GM21390 (cell line): ENCODE measurements around the gene PRKCZ.

Source experiments
- ATAC-seq: cut with Tn5 transposase; IDR thresholded peaks from one replicate; pipeline ENCODE4 v1.9.1; 2021; ENCODE audit not compliant: unreplicated experiment

The PRKCZ gene

GRCh38 chr1:2202843-2203601 lies 152.8 kb downstream of the PRKCZ start:
- no peak for ATAC-seq

DNA sequence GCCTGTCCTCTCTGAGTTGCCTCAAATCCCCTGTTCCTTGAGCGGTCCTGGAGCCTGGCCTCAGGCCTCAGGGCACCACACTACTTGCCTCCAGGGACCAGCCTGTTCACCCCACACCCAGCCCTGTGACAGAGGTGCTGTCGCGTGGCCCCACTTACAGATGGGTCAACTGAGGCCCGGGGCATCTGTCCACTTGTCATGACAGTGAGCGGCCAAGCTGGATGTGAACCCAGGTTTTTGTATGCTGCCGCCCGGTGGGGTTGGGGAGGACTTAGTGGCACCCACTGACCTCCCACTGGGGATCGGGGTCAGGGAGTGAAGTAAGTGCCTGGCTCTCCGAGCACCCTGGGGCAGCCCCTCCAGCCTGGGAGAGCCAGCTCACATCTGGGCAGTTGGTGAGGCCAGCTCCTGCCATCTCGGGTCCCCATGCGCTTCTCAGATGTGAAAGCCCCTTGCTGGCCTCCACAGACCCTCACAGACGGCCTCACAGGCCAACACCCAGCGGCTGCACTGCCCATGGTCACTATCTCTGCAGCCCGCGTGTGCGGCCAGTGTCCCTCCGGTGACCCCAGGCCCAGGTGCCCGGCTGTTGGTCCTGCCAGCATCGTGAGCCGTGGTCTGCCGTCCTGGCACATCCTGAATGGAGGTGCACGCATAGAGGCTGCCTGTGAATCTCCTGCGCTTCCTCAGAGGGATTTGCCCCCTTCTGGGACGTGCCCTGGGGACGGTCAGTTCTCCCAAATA lies 153.6 kb downstream of the PRKCZ start:
- no peak for ATAC-seq

DNA sequence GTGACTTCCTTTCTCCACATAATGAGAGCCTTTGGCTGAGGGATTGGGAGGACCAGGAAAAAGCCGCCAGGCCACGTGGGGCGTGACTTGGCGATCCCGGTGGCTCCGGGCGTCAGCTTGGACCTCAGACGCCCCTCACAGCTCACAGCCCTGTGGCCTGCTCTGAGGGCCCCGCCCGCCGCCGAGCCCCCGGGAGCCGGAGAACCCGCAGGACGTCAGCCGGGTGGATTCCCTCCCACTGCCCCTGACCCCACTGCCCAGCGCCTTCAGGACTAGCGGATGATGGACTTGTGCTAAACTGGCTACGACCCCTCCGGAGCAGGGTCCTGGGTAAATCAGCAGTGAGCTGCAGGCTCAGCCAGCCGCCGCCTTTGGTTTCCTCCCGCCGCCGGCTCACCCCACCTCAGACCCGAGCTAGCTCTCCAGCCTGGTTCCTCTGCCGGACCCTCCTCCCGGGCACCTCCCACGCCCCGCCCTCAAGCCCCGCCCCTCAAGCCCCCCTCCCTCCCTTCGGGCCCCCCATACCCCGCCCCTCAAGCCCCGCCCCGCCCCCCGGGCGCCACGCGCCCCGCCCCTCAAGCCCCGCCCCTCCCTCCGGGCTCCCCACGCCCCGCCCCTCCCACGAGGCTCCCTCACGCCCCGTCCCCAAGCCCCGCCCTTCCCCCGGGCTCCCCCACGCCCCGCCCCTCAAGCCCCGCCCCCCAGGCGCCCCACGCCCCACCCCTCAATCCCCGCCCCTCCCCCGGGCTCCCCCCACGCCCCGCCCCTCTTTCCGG lies 154.4 kb downstream of the PRKCZ start:
- ATAC-seq, result no peak

GRCh38 chr1:2205191-2205952 lies 155.2 kb downstream of the PRKCZ start:
- peak; percentile 71 for ATAC-seq

GRCh38 chr1:2206813-2207487 lies 156.7 kb downstream of the PRKCZ start:
- no peak for ATAC-seq

DNA sequence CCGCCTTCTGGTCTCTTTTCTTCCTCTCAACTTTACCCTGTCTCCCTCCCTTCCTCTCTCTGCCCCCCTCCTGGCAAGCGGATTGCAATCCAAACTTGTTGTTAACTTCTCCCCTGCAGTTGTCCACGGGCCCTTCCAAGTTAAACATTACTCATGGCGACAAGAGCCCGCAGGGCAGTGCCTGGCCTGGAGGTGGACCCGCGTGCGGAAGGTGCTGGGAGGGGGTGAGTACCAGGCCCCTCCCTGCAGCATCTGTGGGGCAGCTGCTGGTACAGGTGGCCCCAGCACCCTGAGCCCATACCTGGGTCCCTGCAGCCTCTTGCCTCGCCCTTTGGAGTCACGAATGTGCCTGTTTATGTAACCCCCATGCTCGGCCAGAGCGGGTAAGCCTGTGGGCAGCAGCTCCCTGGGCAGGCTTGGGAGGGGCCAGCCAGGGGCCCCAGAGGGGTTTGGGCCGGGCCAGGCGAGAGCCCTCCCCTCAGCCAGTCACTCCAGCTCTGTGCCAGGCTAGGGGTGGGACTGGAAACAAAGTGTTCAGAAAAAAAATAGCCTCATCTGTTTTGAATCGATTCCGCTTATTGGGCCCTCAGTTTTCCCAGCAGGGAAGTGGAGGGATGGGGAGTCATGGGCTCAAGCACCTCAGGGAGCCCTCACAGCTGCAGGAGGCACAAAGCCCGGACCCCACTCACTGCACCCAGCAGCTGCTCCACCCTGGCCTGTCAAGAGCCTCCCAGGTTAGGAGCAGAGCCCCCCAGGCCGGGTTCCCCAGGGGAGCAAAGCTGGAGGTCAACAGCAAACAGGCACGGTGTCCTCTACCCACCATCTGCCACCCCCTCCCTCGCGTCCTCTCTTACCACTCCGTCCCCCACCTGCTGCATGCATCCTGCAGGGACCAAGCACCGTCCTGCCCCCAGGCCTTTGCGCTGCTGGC lies 158.4 kb downstream of the PRKCZ start:
- ATAC-seq, result no peak

DNA sequence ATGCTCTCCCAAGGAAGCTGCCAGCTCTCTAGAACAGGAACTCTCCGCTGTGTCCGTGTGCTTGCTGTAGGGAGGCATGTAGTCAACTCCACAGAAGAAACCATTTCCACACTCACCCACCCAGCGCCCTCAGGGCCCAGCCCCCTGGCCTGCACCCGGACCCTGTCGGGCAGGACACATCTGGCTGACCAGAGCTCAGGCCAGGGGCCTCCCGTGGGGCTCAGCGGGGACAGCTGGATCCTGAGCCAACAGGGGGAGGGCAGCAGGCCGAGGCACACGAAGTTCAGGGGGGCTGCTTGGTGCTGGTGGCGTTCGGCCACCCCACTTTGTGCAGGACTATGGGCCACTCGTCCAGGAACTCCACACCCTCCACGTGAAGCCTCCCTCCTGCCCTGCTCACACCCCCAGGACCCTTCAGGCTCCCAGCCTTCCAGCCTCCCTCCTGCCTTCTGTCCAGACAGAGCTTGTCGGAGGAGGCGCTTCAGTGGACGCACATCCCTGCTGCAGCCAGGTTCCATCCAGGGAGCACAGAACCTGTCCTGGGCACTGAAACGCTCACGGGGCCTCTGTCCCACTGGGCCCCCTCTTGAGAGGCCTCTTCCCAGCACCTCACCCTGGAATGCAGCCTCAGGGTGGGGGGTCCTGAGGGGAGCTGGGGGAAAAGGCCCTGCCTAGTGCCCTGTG lies 159.3 kb downstream of the PRKCZ start:
- no peak for ATAC-seq

GRCh38 chr1:2210084-2210653 lies 160.0 kb downstream of the PRKCZ start:
- no peak for ATAC-seq

DNA sequence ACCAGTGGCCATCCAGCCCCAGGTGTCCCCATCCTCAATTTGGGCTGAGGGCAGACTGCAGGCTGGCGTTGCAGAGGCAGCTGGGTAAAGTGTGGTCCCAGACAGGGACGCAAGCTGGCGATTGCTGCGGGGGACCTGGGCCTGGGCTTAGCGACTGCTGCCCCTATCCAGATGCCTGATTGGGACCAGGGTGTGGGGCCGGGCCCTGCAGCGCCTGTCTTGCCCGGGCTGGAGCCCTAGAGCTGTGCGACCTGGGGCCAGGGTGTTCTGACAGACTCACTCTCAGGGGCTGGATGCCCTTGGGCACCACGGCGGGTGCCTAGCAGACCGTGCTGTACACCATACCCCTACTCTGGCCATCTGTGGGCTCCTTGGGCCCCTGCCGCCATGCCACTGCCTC lies 160.6 kb downstream of the PRKCZ start:
- ATAC-seq, result no peak

- ATAC-seq, result no peak
Measured at GRCh38 chr1:2212274-2212531, 162.0 kb downstream of the PRKCZ start.

DNA sequence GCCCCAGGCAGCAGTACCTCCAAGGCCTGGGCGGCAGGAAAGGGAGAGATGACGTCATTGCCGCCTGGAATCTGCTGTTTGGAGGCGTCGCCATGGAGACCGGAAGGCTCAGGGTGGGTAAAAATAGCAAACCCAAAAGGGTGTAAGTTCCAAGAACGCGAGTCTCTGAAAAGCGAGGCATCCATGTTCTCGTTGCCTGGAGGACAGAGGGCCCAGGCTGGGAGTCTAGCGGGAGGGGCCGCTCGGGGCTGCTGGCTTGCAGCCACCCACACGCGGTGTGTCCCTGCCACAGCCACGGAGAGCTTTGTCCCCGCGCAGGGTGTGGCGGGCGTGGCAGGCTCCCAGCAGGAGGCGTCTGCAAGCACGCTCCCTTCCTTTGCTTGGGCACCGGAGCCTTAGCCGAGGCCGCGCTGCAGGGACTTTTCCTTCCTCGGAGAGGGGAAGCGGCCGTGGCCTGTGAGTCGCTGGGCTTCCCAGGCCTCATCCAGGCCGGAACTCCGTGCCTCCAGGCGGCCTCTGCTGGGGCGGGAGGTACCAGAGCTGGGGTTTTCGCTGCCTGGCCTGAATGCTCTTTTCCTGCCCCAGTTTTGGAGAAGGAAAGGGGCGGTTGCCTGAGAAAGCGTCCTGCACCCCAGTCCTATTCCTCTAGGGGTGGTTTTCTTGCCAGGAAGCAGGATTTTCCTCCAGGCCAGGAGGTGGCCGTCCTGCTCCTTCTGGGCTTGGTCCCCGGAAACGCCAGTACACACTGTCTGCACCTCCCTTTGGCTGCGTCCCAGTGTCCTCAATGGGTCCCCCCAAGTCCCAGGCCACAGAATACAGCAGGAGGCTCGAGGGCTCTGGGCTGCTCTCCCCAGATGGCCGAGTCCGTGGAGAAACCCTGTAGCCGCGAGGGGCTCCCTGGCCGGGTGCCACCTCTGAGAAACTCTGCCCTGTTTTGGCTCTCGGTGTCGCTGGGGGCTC lies 162.6 kb downstream of the PRKCZ start:
- no peak for ATAC-seq

- no peak for ATAC-seq
Measured at GRCh38 chr1:2213576-2214505, 163.6 kb downstream of the PRKCZ start.

- ATAC-seq, result no peak
Measured at GRCh38 chr1:2214541-2215241, 164.5 kb downstream of the PRKCZ start.

DNA sequence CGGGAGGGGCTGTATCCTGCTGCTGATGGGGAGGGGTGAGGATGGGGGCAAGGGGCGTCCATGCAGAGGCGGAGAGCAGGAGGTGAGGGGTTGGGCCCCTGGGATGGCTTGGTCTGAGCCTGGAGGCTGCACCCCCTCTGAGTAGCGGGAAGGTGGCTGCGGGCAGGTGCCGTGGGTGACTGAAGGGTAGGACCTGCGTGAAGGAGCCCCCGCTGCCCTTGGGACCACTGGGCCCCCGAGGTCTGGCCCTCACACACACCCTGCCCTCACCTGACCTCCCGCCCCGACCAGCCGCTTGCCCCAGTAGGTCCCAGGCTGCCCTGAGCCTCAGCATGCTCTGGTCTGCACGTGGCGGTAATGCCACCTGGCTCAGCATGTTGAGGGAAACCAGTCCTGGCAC lies 165.1 kb downstream of the PRKCZ start:
- no peak for ATAC-seq

GRCh38 chr1:2215909-2216766 lies 165.9 kb downstream of the PRKCZ start:
- ATAC-seq, result no peak
